Regular cardiac myocyte (primary cell): Measurements from ENCODE around the gene APOL6. TPM values are rescaled to one million over a fixed set of nuclear protein-coding genes. Genes with fewer than 3 reads are reported as not detected.

Experiments
- total RNA-seq: library from RNA; depleted of rRNA; stranded (reverse); fragments of >200 nt; gene quantifications from 2 replicates; pipeline ENCODE4 v1.2.3, GENCODE V29; 2014

The APOL6 gene
- 8.6 and 18.6 TPM in 2 replicates for total RNA-seq

DNA sequence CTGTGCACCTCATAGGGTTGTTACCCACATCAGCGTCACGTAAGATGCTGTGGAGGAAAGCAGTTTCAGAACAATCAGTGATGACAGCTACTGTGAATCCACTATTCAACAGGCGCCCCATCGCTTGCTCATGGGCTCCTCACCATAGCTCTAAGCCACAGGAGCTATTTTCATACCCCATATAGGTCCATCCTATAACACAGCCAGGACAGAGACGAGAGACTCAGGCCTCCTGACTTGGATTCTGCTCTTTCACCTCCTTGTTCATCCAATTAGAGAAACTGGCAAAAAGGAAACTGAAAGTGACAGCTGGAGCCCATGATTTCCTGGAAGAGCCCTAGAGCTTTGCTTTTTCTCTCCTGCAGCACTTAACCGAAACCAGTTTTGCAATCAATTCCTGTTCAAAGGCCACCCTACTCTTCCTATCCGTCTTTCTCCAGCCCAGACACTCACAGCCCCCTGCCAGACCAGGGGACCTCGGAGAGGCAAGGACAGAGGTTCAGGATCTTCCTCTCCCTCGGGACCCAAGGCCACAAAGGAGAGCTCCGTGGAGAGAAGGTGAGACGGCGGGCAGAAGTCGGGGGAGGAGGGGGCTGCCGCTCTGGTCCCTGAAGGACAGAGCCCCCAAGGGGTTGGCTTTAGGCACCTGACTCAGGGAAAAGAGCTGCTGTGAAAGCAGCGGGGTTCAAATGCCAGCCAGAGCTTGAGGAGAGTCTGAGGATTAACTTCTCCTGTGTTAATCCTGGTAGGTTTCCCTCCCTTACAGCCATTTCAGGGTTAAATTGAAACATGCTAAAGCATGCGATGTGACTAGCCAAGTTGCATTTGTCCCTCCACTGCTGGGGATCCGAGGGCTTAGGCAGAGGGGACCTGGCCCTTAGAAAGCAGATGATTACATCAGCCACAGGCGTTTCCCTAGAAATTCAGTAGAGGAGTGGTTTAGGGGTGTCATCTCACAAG, at the start of gene APOL6:
TSS of gene APOL6 (plus strand) at position 381 of the 960 bp plus-strand sequence. CDS start 7,980 bp downstream, outside the sequence.

DNA sequence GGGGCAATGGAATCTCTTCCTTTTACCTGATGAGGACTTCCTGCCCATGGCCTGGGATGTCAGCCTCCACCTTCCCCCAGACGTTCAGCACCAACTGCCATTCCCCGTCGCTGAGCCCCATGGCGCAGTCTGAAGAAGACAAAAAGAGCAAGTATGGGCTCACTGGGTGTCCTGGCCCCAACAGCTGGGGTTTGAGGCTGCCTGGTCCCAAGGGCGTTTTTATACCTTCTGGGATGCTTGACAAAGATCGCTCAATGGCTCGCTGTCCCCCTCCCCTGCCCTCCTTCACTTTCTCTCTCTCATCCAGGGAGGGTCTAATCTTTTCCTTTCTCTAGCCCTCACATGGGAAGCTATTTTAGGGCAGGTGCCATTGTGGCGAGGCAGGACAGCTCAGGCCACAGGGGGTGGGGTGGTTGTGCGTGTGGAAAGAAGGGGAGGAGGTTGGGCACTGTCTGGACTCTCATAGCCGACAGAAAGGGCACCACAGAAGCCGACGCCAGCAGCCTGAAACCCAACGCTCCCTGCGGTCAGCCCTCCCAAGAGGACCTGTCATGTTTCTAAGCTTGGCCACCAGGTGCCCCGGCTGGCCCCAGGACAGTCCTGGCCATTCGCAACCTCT, 31.0 kb upstream of the APOL6 start, which contains the start of gene MB:
TSS of gene MB (minus strand) at position 193 of the 619 bp plus-strand sequence. CDS start at position 121, 72 bp downstream.

GRCh38 chr22:35717572-35717971, 69.3 kb downstream of the APOL6 start, which contains the start of gene APOL5:
Gene APOL5 (plus strand): TSS chr22:35717872. CDS start chr22:35717872, 0 bp downstream.

Other genes starting within 250 kb of the APOL6 start
- gene MCM5, start 248.3 kb upstream of the APOL6 start, total RNA-seq = 14.4 and 87.8 TPM in 2 replicates
- 0.19 and 0.56 TPM in 2 replicates for gene RASD2, start 107.6 kb upstream of the APOL6 start, total RNA-seq
- gene MB, start 31.1 kb upstream of the APOL6 start, total RNA-seq = 0.77 and 0.85 TPM in 2 replicates
- under 0.01 TPM in 1 of 2 replicates, not detected in the other for gene APOL5, start 69.4 kb downstream of the APOL6 start, total RNA-seq